SK-N-SH (cell line): Measurements from ENCODE around the gene MT1H. TPM values are rescaled to one million over a fixed set of nuclear protein-coding genes. Genes with fewer than 3 reads are reported as not detected.

Experiments
- CTCF ChIA-PET: fragments of 300-600, 350-600 bp; formaldehyde crosslinking; extraction: SDS; loops from one replicate; lab custom pipeline; 2021; lab: Yijun Ruan, JAX
- POLR2A ChIA-PET: fragments of 350-600 bp; sonication (Branson Sonifier 250); formaldehyde crosslinking; extraction: SDS; loops from one replicate; lab custom pipeline; 2020; ENCODE audit warnings: antibody characterized with exemption, inconsistent platforms; lab: Yijun Ruan, JAX
- DNase-seq: peaks from one replicate; pipeline ENCODE4 v3.0.0; 2012
- H2AFZ ChIP-seq: fragments of 200-600 bp; sonication (generic); 2 replicates; pipeline ENCODE4 v1.8.1; 2016; ENCODE audit warnings: antibody characterized with exemption, mild to moderate bottlenecking, low read depth
- H3F3A ChIP-seq: fragments of 200-600 bp; sonication (generic); replicated peaks from 2 replicates; pipeline ENCODE3; 2016; ENCODE audit warnings: antibody characterized with exemption, mild to moderate bottlenecking; ENCODE audit not compliant: insufficient read depth
- H3K27ac ChIP-seq, 2 experiments: fragments of 200-500 bp in 1 of 2; fragments of 200-600 bp in 1 of 2; sonication (Bioruptor generic) in 1 of 2; sonication (generic), shearing (Covaris generic) in 1 of 2; 2 replicates each; pipeline versions ENCODE4 v1.5.1 to v1.6.1; 2014 to 2016; ENCODE audit warnings: low read depth in 2 of 2, inconsistent platforms in 1 of 2, low read length in 1 of 2, mild to moderate bottlenecking in 1 of 2, mixed read lengths in 1 of 2
- H3K27me3 ChIP-seq: fragments of 200-600 bp; sonication (generic), shearing (Covaris generic); 2 replicates; pipeline ENCODE4 v1.6.1; 2016; ENCODE audit warnings: mixed run types; ENCODE audit not compliant: insufficient read depth
- H3K36me3 ChIP-seq, 2 experiments: fragments of 200-500 bp in 1 of 2; fragments of 200-600 bp in 1 of 2; sonication (Bioruptor generic) in 1 of 2; sonication (generic) in 1 of 2; replicated peaks in 1 of 2; 2 replicates each; pipeline versions ENCODE3 to v1.5.1; 2014 to 2016; ENCODE audit warnings: low read length in 1 of 2, mild to moderate bottlenecking in 1 of 2; ENCODE audit not compliant: insufficient read depth in 2 of 2, control insufficient read depth in 1 of 2
- H3K4me1 ChIP-seq, 2 experiments: fragments of 200-500 bp in 1 of 2; fragments of 200-600 bp in 1 of 2; sonication (Bioruptor generic) in 1 of 2; sonication (generic), shearing (Covaris generic) in 1 of 2; 2 replicates each; pipeline versions ENCODE4 v1.5.1 to v1.6.1; 2014 to 2016; ENCODE audit warnings: low read depth in 1 of 2, low read length in 1 of 2, mixed run types in 1 of 2; ENCODE audit not compliant: insufficient read depth in 2 of 2, control insufficient read depth in 1 of 2
- H3K4me2 ChIP-seq: fragments of 200-600 bp; sonication (generic), shearing (Covaris generic); 2 replicates; pipeline ENCODE4 v1.6.1; 2017; ENCODE audit warnings: mixed run types
- H3K4me3 ChIP-seq, 2 experiments: fragments of 200-500 bp in 1 of 2; fragments of 200-600 bp in 1 of 2; sonication (Bioruptor generic) in 1 of 2; sonication (generic), shearing (Covaris generic) in 1 of 2; 2 replicates each; pipeline versions ENCODE4 v1.5.1 to v1.8.1; 2014 to 2016; ENCODE audit warnings: low read depth in 2 of 2, inconsistent platforms in 1 of 2, low read length in 1 of 2, mild to moderate bottlenecking in 1 of 2, mixed read lengths in 1 of 2, moderate library complexity in 1 of 2
- H3K79me2 ChIP-seq: fragments of 200-600 bp; sonication (generic); 2 replicates; pipeline ENCODE4 v1.8.1; 2017; ENCODE audit warnings: mild to moderate bottlenecking; ENCODE audit not compliant: insufficient read depth
- H3K9ac ChIP-seq: fragments of 200-600 bp; sonication (generic); 2 replicates; pipeline ENCODE4 v1.6.1; 2017; ENCODE audit warnings: mixed run types
- H3K9me2 ChIP-seq: fragments of 200-600 bp; sonication (generic); 2 replicates; pipeline ENCODE4 v1.6.1; 2017; ENCODE audit warnings: mixed run types
- H3K9me3 ChIP-seq: fragments of 200-600 bp; sonication (generic); 2 replicates; pipeline ENCODE4 v1.6.1; 2017; ENCODE audit warnings: mixed run types, mild to moderate bottlenecking, moderate library complexity
- H4K20me1 ChIP-seq: fragments of 200-600 bp; sonication (generic); 2 replicates; pipeline ENCODE4 v1.6.1; 2017; ENCODE audit warnings: mild to moderate bottlenecking, mixed run types; ENCODE audit not compliant: insufficient read depth
- CTCF ChIP-seq: fragments of 200-600 bp; sonication (generic); IDR thresholded peaks from 2 replicates; pipeline ENCODE4 v1.6.1; 2017; ENCODE audit warnings: antibody characterized with exemption, mild to moderate bottlenecking, moderate library complexity
- GATA2 ChIP-seq: sonication (generic); formaldehyde crosslinking; IDR thresholded peaks from 2 replicates; pipeline ENCODE4 v1.5.0; 2020; ENCODE audit warnings: mild to moderate bottlenecking, missing genetic modification reagents
- PBX3 ChIP-seq: IDR thresholded peaks from 2 replicates; pipeline ENCODE4; 2012
- POLR2AphosphoS5 ChIP-seq: IDR thresholded peaks from 2 replicates; pipeline ENCODE4 v1.6.1; 2012; ENCODE audit warnings: low read depth, low read length
- RAD21 ChIP-seq: IDR thresholded peaks from 2 replicates; pipeline ENCODE4 v1.6.1; 2012; ENCODE audit warnings: mild to moderate bottlenecking, low read length
- RFX5 ChIP-seq: IDR thresholded peaks from 2 replicates; pipeline ENCODE4 v1.6.1; 2012; ENCODE audit warnings: mild to moderate bottlenecking, improper control_type of control experiment, low read length
- SMC3 ChIP-seq: IDR thresholded peaks from 2 replicates; pipeline ENCODE4 v1.6.1; 2012; ENCODE audit warnings: low read depth, low read length, improper control_type of control experiment
- USF1 ChIP-seq: IDR thresholded peaks from 2 replicates; pipeline ENCODE4 v1.4.0; 2012; ENCODE audit warnings: low read depth, borderline replicate concordance
- ZBTB33 ChIP-seq: IDR thresholded peaks from 2 replicates; pipeline ENCODE4 v1.4.0; 2012; ENCODE audit warnings: low read depth, borderline replicate concordance
- WGBS: methylation state at CpG from one replicate; pipeline ENCODE4 v1.1.6; 2017; ENCODE audit warnings: low lambda C conversion rate; 5-methylcytosine and 5-hydroxymethylcytosine counted together
- polyA plus RNA-seq, 3 experiments: library from polyadenylated mRNA; depleted of rRNA; stranded (reverse); fragments of >200 nt; gene quantifications; 2 replicates each; pipeline ENCODE4 v1.2.3, GENCODE V29; 2012

The MT1H gene
- polyA plus RNA-seq, 1 of the 3 experiments (the other 2 are of a cell fraction), result not detected

- 67% methylated on average over 2 of the region's 4 CpGs for WGBS
- H3K9ac ChIP-seq, result no peak overlapping the region
- H3K9me2 ChIP-seq, result no peaks in the 10 kb centered on the region
- H2AFZ ChIP-seq, result no peak overlapping the region
- H3K27ac ChIP-seq, result no peak overlapping the region
- H3K4me2 ChIP-seq, result peak overlapping the region; percentile 93; the same call in 1 of the 2 replicates
- no peak overlapping the region for H3K4me3 ChIP-seq
- POLR2A ChIA-PET, result no interaction called here
- CTCF ChIA-PET, result interaction anchor here (0.9 to 6.1 kb wide), 5 partner anchors 10 to 83 kb away, joined by 3 to 41 read pairs (median 6); no protein-coding TSS in a partner anchor
- H3K4me1 ChIP-seq, result peaks cover 0 to 26% of the 10 kb centered on the region in 2 experiments; a peak in 2 of 4 replicates
- TF ChIP-seq USF1, result no peak
- H3K79me2 ChIP-seq, result peaks cover 9% of the 10 kb centered on the region; the same call in 1 of the 2 replicates
- no peaks in the 10 kb centered on the region for H3K9me3 ChIP-seq
- no peaks in the 10 kb centered on the region for H3K27me3 ChIP-seq
- H3F3A ChIP-seq, result no peaks in the 10 kb centered on the region
- H3K36me3 ChIP-seq, result no peaks in the 10 kb centered on the region
- no peak for DNase-seq
- H4K20me1 ChIP-seq, result no peaks in the 10 kb centered on the region
Observed at GRCh38 chr16:56684256-56684925, 14.8 kb downstream of the MT1H start.

- H3K27ac ChIP-seq, result no peak overlapping the region
- no peaks in the 10 kb centered on the region for H3K36me3 ChIP-seq
- no peaks in the 10 kb centered on the region for H3K27me3 ChIP-seq
- no peak overlapping the region for H3K9ac ChIP-seq
- no peak overlapping the region for H3K4me2 ChIP-seq
- H3K9me2 ChIP-seq, result no peaks in the 10 kb centered on the region
- TF ChIP-seq SMC3, result no peak
- POLR2A ChIA-PET, result no interaction called here
- H3F3A ChIP-seq, result no peaks in the 10 kb centered on the region
- peaks cover 0 to 26% of the 10 kb centered on the region in 2 experiments; a peak in 2 of 4 replicates for H3K4me1 ChIP-seq
- no peaks in the 10 kb centered on the region for H3K9me3 ChIP-seq
- H4K20me1 ChIP-seq, result no peaks in the 10 kb centered on the region
- no peak overlapping the region for H2AFZ ChIP-seq
- peaks cover 9% of the 10 kb centered on the region; the same call in 1 of the 2 replicates for H3K79me2 ChIP-seq
- no peak for DNase-seq
- no peak overlapping the region for H3K4me3 ChIP-seq
- 97% methylated on average over 3 of the region's 4 CpGs for WGBS
- CTCF ChIA-PET, result interaction anchor here (0.9 to 6.1 kb wide), 3 partner anchors 11 to 17 kb away, joined by 3 to 41 read pairs (median 3); no protein-coding TSS in a partner anchor
Observed at GRCh38 chr16:56684926-56685590, 15.4 kb downstream of the MT1H start.

GRCh38 chr16:56686758-56687157, 17.1 kb downstream of the MT1H start:
- Histone ChIP-seq H3K27ac (no peak overlapping the region), H3K27me3 (no peaks in the 10 kb centered on the region), H3K9me3 (no peaks in the 10 kb centered on the region), H3K36me3 (no peaks in the 10 kb centered on the region), H3K9me2 (no peaks in the 10 kb centered on the region), H3K79me2 (peaks cover 9% of the 10 kb centered on the region; the same call in 1 of the 2 replicates), H3K4me3 (no peak overlapping the region), H3F3A (no peaks in the 10 kb centered on the region), H3K9ac (no peak overlapping the region), H3K4me2 (no peak overlapping the region), H4K20me1 (no peaks in the 10 kb centered on the region), H2AFZ (no peak overlapping the region), H3K4me1 (peaks cover 0 to 21% of the 10 kb centered on the region in 2 experiments; a peak in 2 of 4 replicates)
- ChIA-PET CTCF (interaction anchor here (6.1 kb wide), 1 partner anchor 15 kb away, joined by 41 read pairs; no protein-coding TSS in a partner anchor), POLR2A (no interaction called here)
- WGBS, result 84% methylated on average over 7 of the region's 7 CpGs
- DNase-seq, result no peak
- TF ChIP-seq CTCF (no peak), RFX5 (no peak), POLR2AphosphoS5 (no peak), PBX3 (no peak), RAD21 (no peak), GATA2 (no peak), ZBTB33 (no peak)
